HepG2 (cell line): Measurements from ENCODE around the gene LRRC10.

Experiments used
- JUND ChIP-seq: sonication (generic); formaldehyde crosslinking; IDR thresholded peaks from 2 replicates; pipeline ENCODE4 v1.8.0; 2022; ENCODE audit warnings: mild to moderate bottlenecking, missing genetic modification reagents
- NFIB ChIP-seq: sonication (generic); formaldehyde crosslinking; IDR thresholded peaks from 2 replicates; pipeline ENCODE4 v1.9.0; 2021; ENCODE audit warnings: missing genetic modification reagents, mild to moderate bottlenecking, borderline replicate concordance
- NONO ChIP-seq, 2 experiments: fragments of 450-650 bp in 1 of 2; sonication (generic) in 1 of 2; formaldehyde crosslinking in 1 of 2; IDR thresholded peaks in 1 of 2; conservative IDR thresholded peaks in 1 of 2; 2 replicates each; pipeline versions ENCODE4 v1.6.1 to v1.8.0; 2017 to 2022; ENCODE audit warnings: mild to moderate bottlenecking in 1 of 2, missing genetic modification reagents in 1 of 2, moderate library complexity in 1 of 2
- POLR2AphosphoS2 ChIP-seq: IDR thresholded peaks from 2 replicates; pipeline ENCODE4 v1.6.1; 2011; ENCODE audit warnings: low read depth, low read length, improper control_type of control experiment
- SIN3A ChIP-seq: IDR thresholded peaks from 2 replicates; pipeline ENCODE4 v1.6.1; 2011; ENCODE audit warnings: low read depth, mild to moderate bottlenecking, control low read depth, low read length, borderline replicate concordance
- SMC3 ChIP-seq: IDR thresholded peaks from 2 replicates; pipeline ENCODE4 v1.6.1; 2011; ENCODE audit warnings: low read length, improper control_type of control experiment
- TCF12 ChIP-seq, 2 experiments: fragments of 450-650 bp in 1 of 2; sonication (generic) in 1 of 2; formaldehyde crosslinking in 1 of 2; IDR thresholded peaks; 2 replicates each; pipeline versions ENCODE4 v1.6.1 to v1.8.0; 2017 to 2022; ENCODE audit warnings: antibody characterized with exemption in 1 of 2, mild to moderate bottlenecking in 1 of 2, missing genetic modification reagents in 1 of 2, moderate library complexity in 1 of 2
- ZNF670 ChIP-seq: sonication (generic); formaldehyde crosslinking; IDR thresholded peaks from 2 replicates; pipeline ENCODE4 v1.8.0; 2022; ENCODE audit warnings: mild to moderate bottlenecking, missing genetic modification reagents, borderline replicate concordance
- ZSCAN30 ChIP-seq: sonication (generic); formaldehyde crosslinking; IDR thresholded peaks from 2 replicates; pipeline ENCODE4 v1.5.0; 2020; ENCODE audit warnings: mild to moderate bottlenecking, missing genetic modification reagents
- TF ChIP-seq, protein P1 (sequence below): sonication (generic); formaldehyde crosslinking; IDR thresholded peaks from 2 replicates; pipeline ENCODE4 v1.8.0; 2023; ENCODE audit warnings: mild to moderate bottlenecking, missing genetic modification reagents
- TF ChIP-seq, protein P2 (sequence below): sonication (generic); formaldehyde crosslinking; IDR thresholded peaks from 2 replicates; pipeline ENCODE4 v1.5.0; 2020; ENCODE audit warnings: mild to moderate bottlenecking, missing genetic modification reagents, moderate library complexity
- TF ChIP-seq, protein P3 (sequence below): sonication (generic); formaldehyde crosslinking; IDR thresholded peaks from 2 replicates; pipeline ENCODE4 v1.4.0; 2020; ENCODE audit warnings: missing genetic modification reagents
- TF ChIP-seq, protein P4 (sequence below): sonication (generic); formaldehyde crosslinking; IDR thresholded peaks from 2 replicates; pipeline ENCODE4 v1.4.0; 2020; ENCODE audit warnings: missing genetic modification reagents
- TF ChIP-seq, protein P5 (sequence below): sonication (generic); formaldehyde crosslinking; IDR thresholded peaks from 2 replicates; pipeline ENCODE4 v1.4.0; 2020; ENCODE audit warnings: low read depth, mild to moderate bottlenecking, missing genetic modification reagents

DNA sequence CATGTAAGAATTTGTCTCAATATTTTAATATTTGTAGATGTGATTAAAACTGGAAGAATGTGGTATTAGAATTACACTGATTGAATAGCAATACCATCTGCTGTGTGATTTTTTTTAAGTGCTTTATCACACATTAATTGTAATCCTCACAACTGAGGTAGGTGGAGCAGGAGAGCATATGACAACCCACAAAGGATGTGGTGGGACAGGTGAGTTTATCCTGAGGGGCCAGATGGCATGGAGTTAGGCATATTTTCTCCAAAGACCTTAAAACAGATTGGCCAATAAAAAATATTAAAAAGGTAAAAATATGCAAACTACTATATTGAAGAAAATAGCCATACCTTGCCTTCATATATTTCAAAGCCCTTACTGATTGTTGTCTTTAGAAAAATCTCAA lies 7.8 kb downstream of the LRRC10 start:
- TF ChIP-seq, protein P1, sequence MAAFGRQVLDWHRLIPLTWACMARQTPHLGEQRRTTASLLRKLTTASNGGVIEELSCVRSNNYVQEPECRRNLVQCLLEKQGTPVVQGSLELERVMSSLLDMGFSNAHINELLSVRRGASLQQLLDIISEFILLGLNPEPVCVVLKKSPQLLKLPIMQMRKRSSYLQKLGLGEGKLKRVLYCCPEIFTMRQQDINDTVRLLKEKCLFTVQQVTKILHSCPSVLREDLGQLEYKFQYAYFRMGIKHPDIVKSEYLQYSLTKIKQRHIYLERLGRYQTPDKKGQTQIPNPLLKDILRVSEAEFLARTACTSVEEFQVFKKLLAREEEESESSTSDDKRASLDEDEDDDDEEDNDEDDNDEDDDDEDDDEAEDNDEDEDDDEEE (CRISPR knock-in tag), result no peak
- TF ChIP-seq TCF12 (IDR thresholded peaks at IDR 0.05) (no peak), TCF12 (CRISPR knock-in tag; IDR thresholded peaks at IDR 0.05) (no peak), POLR2AphosphoS2 (no peak), JUND (CRISPR knock-in tag) (no peak), NFIB (CRISPR knock-in tag) (no peak), ZSCAN30 (CRISPR knock-in tag) (no peak), NONO (IDR thresholded peaks at IDR 0.05) (no peak), NONO (CRISPR knock-in tag; conservative IDR thresholded peaks at IDR 0.05) (no peak), ZNF670 (no peak), SMC3 (no peak), SIN3A (no peak)
- TF ChIP-seq, protein P2, sequence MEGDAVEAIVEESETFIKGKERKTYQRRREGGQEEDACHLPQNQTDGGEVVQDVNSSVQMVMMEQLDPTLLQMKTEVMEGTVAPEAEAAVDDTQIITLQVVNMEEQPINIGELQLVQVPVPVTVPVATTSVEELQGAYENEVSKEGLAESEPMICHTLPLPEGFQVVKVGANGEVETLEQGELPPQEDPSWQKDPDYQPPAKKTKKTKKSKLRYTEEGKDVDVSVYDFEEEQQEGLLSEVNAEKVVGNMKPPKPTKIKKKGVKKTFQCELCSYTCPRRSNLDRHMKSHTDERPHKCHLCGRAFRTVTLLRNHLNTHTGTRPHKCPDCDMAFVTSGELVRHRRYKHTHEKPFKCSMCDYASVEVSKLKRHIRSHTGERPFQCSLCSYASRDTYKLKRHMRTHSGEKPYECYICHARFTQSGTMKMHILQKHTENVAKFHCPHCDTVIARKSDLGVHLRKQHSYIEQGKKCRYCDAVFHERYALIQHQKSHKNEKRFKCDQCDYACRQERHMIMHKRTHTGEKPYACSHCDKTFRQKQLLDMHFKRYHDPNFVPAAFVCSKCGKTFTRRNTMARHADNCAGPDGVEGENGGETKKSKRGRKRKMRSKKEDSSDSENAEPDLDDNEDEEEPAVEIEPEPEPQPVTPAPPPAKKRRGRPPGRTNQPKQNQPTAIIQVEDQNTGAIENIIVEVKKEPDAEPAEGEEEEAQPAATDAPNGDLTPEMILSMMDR, result no peak
- TF ChIP-seq, protein P3, sequence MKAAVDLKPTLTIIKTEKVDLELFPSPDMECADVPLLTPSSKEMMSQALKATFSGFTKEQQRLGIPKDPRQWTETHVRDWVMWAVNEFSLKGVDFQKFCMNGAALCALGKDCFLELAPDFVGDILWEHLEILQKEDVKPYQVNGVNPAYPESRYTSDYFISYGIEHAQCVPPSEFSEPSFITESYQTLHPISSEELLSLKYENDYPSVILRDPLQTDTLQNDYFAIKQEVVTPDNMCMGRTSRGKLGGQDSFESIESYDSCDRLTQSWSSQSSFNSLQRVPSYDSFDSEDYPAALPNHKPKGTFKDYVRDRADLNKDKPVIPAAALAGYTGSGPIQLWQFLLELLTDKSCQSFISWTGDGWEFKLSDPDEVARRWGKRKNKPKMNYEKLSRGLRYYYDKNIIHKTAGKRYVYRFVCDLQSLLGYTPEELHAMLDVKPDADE (CRISPR knock-in tag), result no peak
- TF ChIP-seq, protein P4, sequence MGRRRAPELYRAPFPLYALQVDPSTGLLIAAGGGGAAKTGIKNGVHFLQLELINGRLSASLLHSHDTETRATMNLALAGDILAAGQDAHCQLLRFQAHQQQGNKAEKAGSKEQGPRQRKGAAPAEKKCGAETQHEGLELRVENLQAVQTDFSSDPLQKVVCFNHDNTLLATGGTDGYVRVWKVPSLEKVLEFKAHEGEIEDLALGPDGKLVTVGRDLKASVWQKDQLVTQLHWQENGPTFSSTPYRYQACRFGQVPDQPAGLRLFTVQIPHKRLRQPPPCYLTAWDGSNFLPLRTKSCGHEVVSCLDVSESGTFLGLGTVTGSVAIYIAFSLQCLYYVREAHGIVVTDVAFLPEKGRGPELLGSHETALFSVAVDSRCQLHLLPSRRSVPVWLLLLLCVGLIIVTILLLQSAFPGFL, result no peak
- TF ChIP-seq, protein P5, sequence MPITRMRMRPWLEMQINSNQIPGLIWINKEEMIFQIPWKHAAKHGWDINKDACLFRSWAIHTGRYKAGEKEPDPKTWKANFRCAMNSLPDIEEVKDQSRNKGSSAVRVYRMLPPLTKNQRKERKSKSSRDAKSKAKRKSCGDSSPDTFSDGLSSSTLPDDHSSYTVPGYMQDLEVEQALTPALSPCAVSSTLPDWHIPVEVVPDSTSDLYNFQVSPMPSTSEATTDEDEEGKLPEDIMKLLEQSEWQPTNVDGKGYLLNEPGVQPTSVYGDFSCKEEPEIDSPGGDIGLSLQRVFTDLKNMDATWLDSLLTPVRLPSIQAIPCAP (CRISPR knock-in tag), result no peak
